Endometrium (tissue), 2 donors: ENCODE data around the gene LRRK1.

ENCODE experiments used
- FAIRE-seq: peaks from 2 replicates; lab custom pipeline; 2012; peaks lifted over from hg19 to GRCh38; lab: Jason Lieb, UNC
- donor health status: control.
- donor health status: control.

LRRK1 gene

GRCh38 chr15:101025501-101025885 is 106.3 kb downstream of the LRRK1 start:
- FAIRE-seq, result no peak

- FAIRE-seq, result no peak
Observed at GRCh38 chr15:101025896-101026631, 106.9 kb downstream of the LRRK1 start.

- FAIRE-seq, result no peak
Observed at GRCh38 chr15:101026656-101027272, 107.6 kb downstream of the LRRK1 start.

GRCh38 chr15:101027273-101027901 is 108.2 kb downstream of the LRRK1 start:
- FAIRE-seq, result no peak

- FAIRE-seq, result no peak
Observed at GRCh38 chr15:101027920-101028319, 108.8 kb downstream of the LRRK1 start.

- no peak for FAIRE-seq
Observed at GRCh38 chr15:101028321-101028720, 109.2 kb downstream of the LRRK1 start.

- FAIRE-seq, result no peak
Observed at GRCh38 chr15:101028772-101029438, 109.7 kb downstream of the LRRK1 start.

- no peak for FAIRE-seq
Observed at GRCh38 chr15:101029971-101030661, 111.0 kb downstream of the LRRK1 start.

- no peak for FAIRE-seq
Observed at GRCh38 chr15:101031213-101031612, 112.1 kb downstream of the LRRK1 start.

GRCh38 chr15:101033801-101034200 is 114.6 kb downstream of the LRRK1 start:
- no peak for FAIRE-seq

GRCh38 chr15:101035611-101036010 is 116.5 kb downstream of the LRRK1 start:
- FAIRE-seq, result no peak

- no peak for FAIRE-seq
Observed at GRCh38 chr15:101036189-101036588, 117.0 kb downstream of the LRRK1 start.

- no peak for FAIRE-seq
Observed at GRCh38 chr15:101037090-101037830, 118.1 kb downstream of the LRRK1 start.

- FAIRE-seq, result no peak
Observed at GRCh38 chr15:101038327-101039003, 119.3 kb downstream of the LRRK1 start.

GRCh38 chr15:101039461-101039860 is 120.3 kb downstream of the LRRK1 start:
- FAIRE-seq, result no peak

GRCh38 chr15:101042320-101042719 is 123.2 kb downstream of the LRRK1 start:
- FAIRE-seq, result no peak

- no peak for FAIRE-seq
Observed at GRCh38 chr15:101043011-101043410, 123.9 kb downstream of the LRRK1 start.

GRCh38 chr15:101043911-101044624 is 124.9 kb downstream of the LRRK1 start:
- FAIRE-seq, result no peak

GRCh38 chr15:101044625-101045235 is 125.6 kb downstream of the LRRK1 start:
- no peak for FAIRE-seq

- peak; percentile 99 for FAIRE-seq
Observed at GRCh38 chr15:101045236-101045646, 126.1 kb downstream of the LRRK1 start.
